NB4 (cell line): ENCODE data around the gene TBC1D8B.

Source experiments
- CTCF ChIP-seq: IDR thresholded peaks from one replicate; pipeline ENCODE4 v1.5.1; 2012; ENCODE audit warnings: low read depth, low read length
- MAX ChIP-seq: IDR thresholded peaks from 2 replicates; pipeline ENCODE4 v1.6.1; 2011; ENCODE audit warnings: low read depth, low read length
- MYC ChIP-seq: IDR thresholded peaks from 2 replicates; pipeline ENCODE4 v1.6.1; 2011; ENCODE audit warnings: low read depth, low read length
- POLR2A ChIP-seq: IDR thresholded peaks from 2 replicates; pipeline ENCODE4 v1.6.1; 2011; ENCODE audit warnings: mild to moderate bottlenecking; ENCODE audit not compliant: insufficient read length; ENCODE audit errors: extremely low read depth

DNA sequence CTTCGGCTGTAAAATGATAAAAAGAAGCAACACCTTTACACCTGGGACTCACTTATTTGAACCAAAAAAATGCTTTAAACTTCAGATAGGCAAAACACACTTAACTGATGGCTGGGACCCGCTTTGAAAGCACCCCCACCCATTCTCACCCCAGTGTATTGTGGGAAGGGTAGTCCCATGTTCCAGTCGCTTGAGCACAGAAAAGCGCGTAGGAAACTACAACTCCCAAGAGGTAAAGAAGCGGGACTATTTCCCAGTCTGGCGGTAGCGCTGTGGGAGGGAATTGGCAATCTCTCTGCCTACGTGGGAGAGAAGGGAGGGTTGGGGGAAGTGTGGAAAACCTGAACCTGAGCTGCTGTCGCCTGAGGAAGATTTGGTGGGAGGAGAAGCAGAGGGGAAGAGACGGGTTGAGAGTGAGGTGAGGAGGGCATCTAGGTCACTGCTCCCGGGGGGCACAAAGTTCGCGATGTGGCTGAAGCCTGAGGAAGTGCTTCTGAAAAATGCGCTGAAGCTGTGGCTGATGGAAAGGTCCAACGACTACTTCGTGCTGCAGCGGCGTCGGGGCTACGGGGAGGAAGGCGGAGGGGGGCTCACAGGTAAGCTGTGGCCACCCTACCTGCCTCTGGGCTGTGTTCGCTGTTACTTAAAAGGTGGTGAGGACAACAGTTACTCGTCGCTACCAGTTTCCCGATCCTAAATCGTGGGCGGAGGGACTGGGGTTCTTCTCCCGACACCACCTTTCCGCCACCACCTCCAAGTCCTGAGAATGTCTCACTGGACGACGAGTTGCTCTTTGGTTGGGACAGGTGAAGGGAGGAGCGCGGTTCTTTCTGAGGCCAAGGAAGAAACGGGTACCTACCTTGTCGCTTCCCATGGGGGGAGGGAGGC is at the start of gene TBC1D8B:
- no peak for TF ChIP-seq CTCF
- no peak for TF ChIP-seq POLR2A
- no peak for TF ChIP-seq MAX
- no peak for TF ChIP-seq MYC
